B cell (primary cell): ENCODE data around the gene NDUFS6. TPM values are rescaled to one million over a fixed set of nuclear protein-coding genes. Genes with fewer than 3 reads are reported as not detected.

Experiments
- ATAC-seq: fragments of 200-7000 bp; cut with Tn5 transposase; one replicate; pipeline ENCODE4 v1.10.0; 2021; ENCODE audit warnings: low read depth, mild to moderate bottlenecking, moderate number of reproducible peaks, moderate library complexity
- CTCF ChIA-PET: fragments of 350-600 bp; sonication (Branson Sonifier 250); formaldehyde crosslinking; loops from one replicate; lab custom pipeline; 2021; ENCODE audit warnings: antibody characterized with exemption, inconsistent platforms; lab: Charles Lee
- POLR2A ChIA-PET: fragments of 350-600 bp; sonication (Branson Sonifier 250); formaldehyde crosslinking; loops from one replicate; lab custom pipeline; 2021; ENCODE audit warnings: antibody characterized with exemption; lab: Charles Lee
- DNase-seq: peaks from one replicate; pipeline ENCODE4 v3.0.0; 2013
- H2AFZ ChIP-seq: 2 replicates; pipeline ENCODE4 v1.6.1; 2012; ENCODE audit warnings: mild to moderate bottlenecking, low read depth, low read length; ENCODE audit not compliant: insufficient read depth, poor library complexity, severe bottlenecking
- H3K27ac ChIP-seq, 2 donors: 1 replicate in 1 of 2; 2 replicates in 1 of 2; pipeline ENCODE4 v1.5.1; 2012 to 2013; ENCODE audit warnings: low read length in 2 of 2, mild to moderate bottlenecking in 2 of 2, moderate library complexity in 1 of 2
- H3K27me3 ChIP-seq, 4 experiments: fragments of 200-600 bp in 1 of 4; sonication (generic) in 1 of 4; replicated peaks in 1 of 4; 1 replicate in 2 of 4; 2 replicates in 2 of 4; pipeline versions ENCODE4 v1.6.1 to v1.7.0; 2013 to 2016; ENCODE audit warnings: low read length in 3 of 4, mild to moderate bottlenecking in 2 of 4, mixed read lengths in 1 of 4, moderate library complexity in 1 of 4; ENCODE audit not compliant: insufficient read depth in 4 of 4, control insufficient read depth in 3 of 4; ENCODE audit errors: control extremely low read depth in 1 of 4
- H3K36me3 ChIP-seq, 2 experiments: replicated peaks in 1 of 2; 1 replicate in 1 of 2; 2 replicates in 1 of 2; pipeline versions ENCODE4 v1.6.1 to v1.7.1; 2013; ENCODE audit warnings: low read length in 1 of 2; ENCODE audit not compliant: insufficient read depth in 2 of 2, control insufficient read depth in 1 of 2; ENCODE audit errors: control extremely low read depth in 1 of 2, extremely low read depth in 1 of 2
- H3K4me1 ChIP-seq, 2 donors: fragments of 200-600 bp in 1 of 2; sonication (generic) in 1 of 2; 1 replicate in 1 of 2; 2 replicates in 1 of 2; pipeline versions ENCODE4 v1.5.1 to v1.6.1; 2013 to 2017; ENCODE audit warnings: low read length in 2 of 2; ENCODE audit not compliant: control insufficient read depth in 2 of 2, insufficient read depth in 2 of 2
- H3K4me2 ChIP-seq: replicated peaks from 2 replicates; pipeline ENCODE3; 2012; ENCODE audit warnings: mild to moderate bottlenecking, low read depth, low read length; ENCODE audit not compliant: poor library complexity, severe bottlenecking
- H3K4me3 ChIP-seq, 5 experiments: fragments of 200-600 bp in 1 of 5; sonication (generic) in 1 of 5; 1 replicate in 3 of 5; 2 replicates in 2 of 5; pipeline versions ENCODE4 v1.5.1 to v1.7.0; 2011 to 2016; ENCODE audit warnings: low read length in 4 of 5, mild to moderate bottlenecking in 4 of 5, low read depth in 2 of 5, control low read depth in 1 of 5, moderate library complexity in 1 of 5; ENCODE audit not compliant: insufficient read depth in 1 of 5; ENCODE audit errors: control extremely low read depth in 1 of 5, extremely low read depth in 1 of 5
- H3K79me2 ChIP-seq: fragments of 200-600 bp; sonication (generic); one replicate; pipeline ENCODE4 v1.6.0; 2016; ENCODE audit warnings: low read length; ENCODE audit not compliant: control insufficient read depth, insufficient read depth
- H3K9ac ChIP-seq: fragments of 200-600 bp; sonication (generic); 2 replicates; pipeline ENCODE4 v1.6.1; 2017; ENCODE audit warnings: mild to moderate bottlenecking, low read length, moderate library complexity
- H3K9me3 ChIP-seq, 3 donors: one replicate each; pipeline versions ENCODE4 v1.6.1 to v1.7.1; 2013; ENCODE audit warnings: low read length in 2 of 3; ENCODE audit not compliant: control insufficient read depth in 2 of 3, insufficient read depth in 1 of 3; ENCODE audit errors: control extremely low read depth in 1 of 3
- H4K20me1 ChIP-seq: 2 replicates; pipeline ENCODE4 v1.6.0; 2012; ENCODE audit warnings: mild to moderate bottlenecking, low read length; ENCODE audit not compliant: insufficient read depth, control insufficient read depth, poor library complexity, severe bottlenecking
- H3K27ac Mint-ChIP-seq: one replicate; pipeline ENCODE4 v1.8.0; 2021; ENCODE audit warnings: mixed read lengths
- H3K27me3 Mint-ChIP-seq: one replicate; pipeline ENCODE4 v1.8.0; 2021; ENCODE audit warnings: mixed read lengths
- H3K4me1 Mint-ChIP-seq: one replicate; pipeline ENCODE4 v1.8.0; 2021; ENCODE audit warnings: mixed read lengths
- H3K4me3 Mint-ChIP-seq: one replicate; pipeline ENCODE4 v1.8.0; 2021; ENCODE audit warnings: mixed read lengths
- H3K9me3 Mint-ChIP-seq: one replicate; pipeline ENCODE4 v1.8.0; 2022; ENCODE audit warnings: mixed read lengths; ENCODE audit not compliant: insufficient read depth
- CTCF ChIP-seq: fragments of 200-600 bp; IDR thresholded peaks from one replicate; pipeline ENCODE4 v1.8.0; 2022; ENCODE audit warnings: antibody characterized with exemption, mild to moderate bottlenecking
- EZH2 ChIP-seq: IDR thresholded peaks from 2 replicates; pipeline ENCODE4 v1.6.1; 2012; ENCODE audit warnings: borderline replicate concordance, low read depth, mild to moderate bottlenecking, moderate library complexity, low read length; ENCODE audit not compliant: insufficient read depth, poor library complexity, severe bottlenecking
- WGBS: methylation state at CpG from one replicate; pipeline ENCODE4 v1.1.5; 2013; ENCODE audit warnings: missing lambda C conversion rate; ENCODE audit not compliant: insufficient coverage; 5-methylcytosine and 5-hydroxymethylcytosine counted together
- intact Hi-C: fragments of 100-400 bp; cut with micrococcal nuclease; formaldehyde crosslinking; loops from one replicate; pipeline ENCODE4 v1.10.0; 2022
- polyA plus RNA-seq: library from polyadenylated mRNA; depleted of rRNA; stranded (reverse); fragments of >200 nt; gene quantifications from 2 replicates; pipeline ENCODE4 v1.2.3, GENCODE V29; 2012
- total RNA-seq, 2 donors: library from RNA; stranded (reverse); fragments of 120-200 nt in 1 of 2; gene quantifications; 1 replicate in 1 of 2; 2 replicates in 1 of 2; pipeline versions ENCODE4 v1.2.3 to v1.2.4, GENCODE V29; 2013 to 2022

NDUFS6 gene
- total and polyA plus RNA-seq, 2 donors (not counting 1 experiment from before 2014, with no cell fraction given): 16.9 to 18.0 TPM

DNA sequence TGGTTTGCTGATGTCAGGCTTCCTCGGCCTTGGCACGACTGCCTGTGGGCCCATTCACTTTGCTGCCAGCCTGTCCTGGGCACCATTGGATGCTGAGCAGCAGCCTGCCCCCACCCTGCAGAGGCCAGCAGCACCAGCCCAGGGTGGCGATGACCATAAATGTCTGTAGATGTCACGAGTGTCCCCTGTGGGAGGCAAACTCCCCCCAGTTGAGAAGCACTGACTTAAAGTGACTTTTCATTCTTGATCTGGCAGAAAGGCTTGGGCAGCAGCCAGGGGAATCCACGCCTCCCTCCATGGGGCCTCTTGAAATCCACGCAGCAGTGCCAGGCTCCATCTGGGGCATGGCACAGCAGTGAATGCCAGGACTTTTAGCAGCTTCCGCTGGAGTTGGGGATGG, 59.7 kb downstream of the NDUFS6 start:
- H3K27me3 Mint-ChIP-seq: peaks cover 22% of the 10 kb centered on the region
- H3K27ac ChIP-seq: no peak overlapping the region
- no peak overlapping the region for H3K27ac Mint-ChIP-seq
- intact Hi-C loops: no loop called here
- no peaks in the 10 kb centered on the region for H4K20me1 ChIP-seq
- no peaks in the 10 kb centered on the region for H3K36me3 ChIP-seq
- 86% methylated on average over 7 of the region's 7 CpGs for WGBS
- POLR2A ChIA-PET: no interaction called here
- H3K4me3 ChIP-seq: no peak overlapping the region
- H2AFZ ChIP-seq: no peak overlapping the region
- ATAC-seq (no peak), DNase-seq (no peak)
- H3K9me3 ChIP-seq: peaks cover 0 to 2% (median 0%) of the 10 kb centered on the region in 3 donors
- H3K4me2 ChIP-seq: no peak overlapping the region
- H3K27me3 ChIP-seq: peaks cover 0 to 12% (median 2%) of the 10 kb centered on the region in 4 experiments
- TF ChIP-seq CTCF: no peak
- TF ChIP-seq EZH2: no peak
- no peaks in the 10 kb centered on the region for H3K79me2 ChIP-seq
- CTCF ChIA-PET: no interaction called here
- H3K9ac ChIP-seq: no peak overlapping the region
- H3K4me1 ChIP-seq: no peaks in the 10 kb centered on the region
- no peak overlapping the region for H3K4me3 Mint-ChIP-seq
- no peaks in the 10 kb centered on the region for H3K9me3 Mint-ChIP-seq
- no peaks in the 10 kb centered on the region for H3K4me1 Mint-ChIP-seq

DNA sequence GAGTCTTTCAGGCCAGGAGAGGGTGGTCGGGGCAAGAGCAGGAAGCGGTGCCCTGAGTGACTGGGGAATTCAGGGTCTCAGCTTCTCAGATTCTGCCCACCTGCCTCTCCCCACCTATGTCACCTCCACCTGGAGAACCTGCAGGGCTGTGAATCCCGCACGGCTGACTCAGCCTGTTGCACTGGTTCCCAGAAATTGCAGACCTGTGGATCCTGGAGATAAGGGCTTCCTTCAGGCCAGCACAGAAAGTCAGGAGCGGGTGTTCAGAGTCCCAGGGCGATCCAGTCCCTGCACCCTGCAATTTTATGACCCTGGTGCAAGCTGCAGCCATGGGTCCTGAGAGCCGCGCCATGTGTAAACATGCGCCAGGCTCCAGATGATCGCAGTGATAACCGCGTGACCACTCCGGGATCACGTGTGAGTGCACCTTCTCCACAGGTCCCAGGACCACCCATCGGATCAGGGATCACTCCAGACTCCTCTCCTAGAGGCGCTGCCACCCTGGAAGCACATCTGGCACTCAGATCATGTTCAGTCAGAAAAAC, 63.8 kb downstream of the NDUFS6 start:
- Histone ChIP-seq H3K36me3 (no peaks in the 10 kb centered on the region), H3K27me3 (peaks cover 0 to 23% (median 3%) of the 10 kb centered on the region in 4 experiments), H3K9me3 (peaks cover 0 to 9% (median 0%) of the 10 kb centered on the region in 3 donors), H3K4me3 (no peak overlapping the region), H3K9ac (no peak overlapping the region), H4K20me1 (no peaks in the 10 kb centered on the region), H3K79me2 (no peaks in the 10 kb centered on the region), H3K4me1 (no peaks in the 10 kb centered on the region), H3K27ac (no peak overlapping the region), H3K4me2 (no peak overlapping the region), H2AFZ (no peak overlapping the region)
- 87% methylated on average over 13 of the region's 16 CpGs for WGBS
- TF ChIP-seq CTCF (no peak), EZH2 (no peak)
- H3K27ac Mint-ChIP-seq: no peak overlapping the region
- intact Hi-C loops: no loop called here
- ChIA-PET POLR2A (no interaction called here), CTCF (no interaction called here)
- no peak for ATAC-seq
- H3K9me3 Mint-ChIP-seq: no peaks in the 10 kb centered on the region
- H3K4me3 Mint-ChIP-seq: no peak overlapping the region
- peaks cover 32% of the 10 kb centered on the region for H3K27me3 Mint-ChIP-seq
- no peaks in the 10 kb centered on the region for H3K4me1 Mint-ChIP-seq
- DNase-seq: no peak
